H1 (cell line): ENCODE data around the gene CYLD. TPM values are rescaled to one million over a fixed set of nuclear protein-coding genes. Genes with fewer than 3 reads are reported as not detected.

Source experiments
- CTCF ChIA-PET: fragments of 300-600 bp; sonication (Branson Sonifier 250); formaldehyde crosslinking; loops from one replicate; lab custom pipeline; 2021; ENCODE audit not compliant: partially characterized antibody; lab: Charles Lee
- POLR2A ChIA-PET: fragments of 300-600 bp; sonication (Branson Sonifier 250); formaldehyde crosslinking; loops from one replicate; lab custom pipeline; 2021; ENCODE audit warnings: inconsistent platforms; ENCODE audit not compliant: partially characterized antibody; lab: Charles Lee
- DNase-seq, 2 experiments: peaks; one replicate each; pipeline versions ENCODE4 v3.0.0 to v3.0.0-alpha.2; 2010 to 2022; ENCODE audit warnings: low spot score in 2 of 2, low read depth in 1 of 2, mixed read lengths in 1 of 2
- FAIRE-seq: peaks from 2 replicates; lab custom pipeline; 2011; peaks lifted over from hg19 to GRCh38; lab: Jason Lieb, UNC
- H2AFZ ChIP-seq: 2 replicates; pipeline ENCODE4 v1.8.1; 2012; ENCODE audit warnings: low read length, inconsistent platforms
- H2AK5ac ChIP-seq: 2 replicates; pipeline ENCODE4 v1.6.1; 2013; ENCODE audit warnings: low read depth, low read length
- H2BK120ac ChIP-seq: replicated peaks from 2 replicates; pipeline ENCODE3; 2013; ENCODE audit warnings: low read depth, low read length, inconsistent platforms
- H2BK12ac ChIP-seq: 2 replicates; pipeline ENCODE4 v1.6.1; 2013; ENCODE audit warnings: low read depth, low read length
- H2BK15ac ChIP-seq: 2 replicates; pipeline ENCODE4 v1.6.1; 2013; ENCODE audit warnings: low read length
- H2BK20ac ChIP-seq: 2 replicates; pipeline ENCODE4 v1.6.1; 2013; ENCODE audit warnings: low read length
- H2BK5ac ChIP-seq: 2 replicates; pipeline ENCODE4 v1.6.1; 2013; ENCODE audit warnings: low read depth, low read length
- H3K14ac ChIP-seq: 2 replicates; pipeline ENCODE4 v1.6.1; 2013; ENCODE audit warnings: inconsistent platforms; ENCODE audit not compliant: insufficient read length
- H3K18ac ChIP-seq: 2 replicates; pipeline ENCODE4 v1.6.1; 2013; ENCODE audit warnings: low read length; ENCODE audit errors: extremely low read depth
- H3K23ac ChIP-seq: 2 replicates; pipeline ENCODE4 v1.6.1; 2013; ENCODE audit warnings: inconsistent platforms; ENCODE audit not compliant: insufficient read length
- H3K23me2 ChIP-seq: 2 replicates; pipeline ENCODE4 v1.6.1; 2013; ENCODE audit warnings: low read depth, low read length
- H3K27ac ChIP-seq: 2 replicates; pipeline ENCODE4 v1.6.1; 2011; ENCODE audit warnings: low read depth, low read length, inconsistent platforms
- H3K27me3 ChIP-seq, 4 experiments: replicated peaks in 1 of 4; 1 replicate in 1 of 4; 2 replicates in 3 of 4; pipeline versions ENCODE4 v1.6.1 to v1.8.1; 2011 to 2013; ENCODE audit warnings: low read length in 3 of 4, mild to moderate bottlenecking in 3 of 4, inconsistent platforms in 2 of 4, mixed read lengths in 2 of 4, moderate library complexity in 1 of 4; ENCODE audit not compliant: control insufficient read depth in 3 of 4, insufficient read depth in 3 of 4; ENCODE audit errors: extremely low read depth in 1 of 4
- H3K36me3 ChIP-seq, 4 experiments: 2 replicates each; pipeline versions ENCODE4 v1.6.1 to v1.8.1; 2011 to 2013; ENCODE audit warnings: mild to moderate bottlenecking in 4 of 4, low read length in 3 of 4, moderate library complexity in 2 of 4, control low read depth in 1 of 4, inconsistent platforms in 1 of 4; ENCODE audit not compliant: insufficient read depth in 4 of 4, control insufficient read depth in 2 of 4
- H3K4ac ChIP-seq: replicated peaks from 2 replicates; pipeline ENCODE3; 2013; ENCODE audit warnings: low read length, low read depth, mixed read lengths, inconsistent platforms; ENCODE audit not compliant: insufficient read length
- H3K4me1 ChIP-seq, 4 experiments: replicated peaks in 1 of 4; 1 replicate in 1 of 4; 2 replicates in 3 of 4; pipeline versions ENCODE4 v1.6.1 to v1.8.1; 2011 to 2013; ENCODE audit warnings: low read length in 3 of 4, inconsistent platforms in 2 of 4, mixed read lengths in 1 of 4; ENCODE audit not compliant: insufficient read depth in 4 of 4, control insufficient read depth in 3 of 4
- H3K4me2 ChIP-seq, 2 experiments: 2 replicates each; pipeline versions ENCODE4 v1.6.1 to v1.8.1; 2011 to 2013; ENCODE audit warnings: low read depth in 2 of 2, low read length in 2 of 2, control low read depth in 1 of 2, inconsistent platforms in 1 of 2, mild to moderate bottlenecking in 1 of 2; ENCODE audit not compliant: insufficient read depth in 1 of 2
- H3K4me3 ChIP-seq, 4 experiments: fragments of 200-600, 300-600 bp in 1 of 4; sonication (generic), shearing (Covaris generic), sonication (Bioruptor Twin) in 1 of 4; 2 replicates each; pipeline versions ENCODE4 v1.5.1 to v1.8.1; 2011 to 2016; ENCODE audit warnings: low read length in 4 of 4, low read depth in 3 of 4, control low read depth in 2 of 4, inconsistent platforms in 2 of 4, mild to moderate bottlenecking in 2 of 4, mixed read lengths in 1 of 4, moderate library complexity in 1 of 4; ENCODE audit not compliant: insufficient read depth in 2 of 4; ENCODE audit errors: extremely low read depth in 1 of 4
- H3K56ac ChIP-seq: replicated peaks from 2 replicates; pipeline ENCODE3; 2013; ENCODE audit warnings: low read depth, mild to moderate bottlenecking, mixed read lengths, low read length, inconsistent platforms; ENCODE audit not compliant: insufficient read length
- H3K79me1 ChIP-seq: 2 replicates; pipeline ENCODE4 v1.6.1; 2013; ENCODE audit warnings: low read depth, low read length, control low read depth
- H3K79me2 ChIP-seq, 2 experiments: 2 replicates each; pipeline versions ENCODE4 v1.6.1 to v1.8.1; 2012 to 2013; ENCODE audit warnings: low read length in 2 of 2, mild to moderate bottlenecking in 2 of 2, inconsistent platforms in 1 of 2; ENCODE audit not compliant: insufficient read depth in 2 of 2, control insufficient read depth in 1 of 2
- H3K9ac ChIP-seq, 4 experiments: replicated peaks in 1 of 4; 1 replicate in 1 of 4; 2 replicates in 3 of 4; pipeline versions ENCODE4 v1.6.1 to v1.8.1; 2011 to 2013; ENCODE audit warnings: low read depth in 3 of 4, low read length in 3 of 4, control low read depth in 2 of 4, mild to moderate bottlenecking in 2 of 4, moderate library complexity in 2 of 4, inconsistent platforms in 1 of 4; ENCODE audit errors: extremely low read depth in 1 of 4
- H3K9me3 ChIP-seq, 2 experiments: 2 replicates each; pipeline versions ENCODE4 v1.6.1 to v1.8.1; 2012 to 2013; ENCODE audit warnings: mild to moderate bottlenecking in 2 of 2, moderate library complexity in 2 of 2, control low read depth in 1 of 2, inconsistent platforms in 1 of 2, low read depth in 1 of 2, low read length in 1 of 2, mixed read lengths in 1 of 2; ENCODE audit not compliant: insufficient read depth in 2 of 2
- H4K20me1 ChIP-seq, 2 experiments: replicated peaks in 1 of 2; 2 replicates each; pipeline versions ENCODE3 to v1.8.1; 2011 to 2013; ENCODE audit warnings: inconsistent platforms in 2 of 2, low read length in 2 of 2, mild to moderate bottlenecking in 1 of 2; ENCODE audit not compliant: insufficient read depth in 2 of 2, control insufficient read depth in 1 of 2
- H4K5ac ChIP-seq: 2 replicates; pipeline ENCODE4 v1.6.1; 2013; ENCODE audit warnings: low read length, low read depth, mixed read lengths, inconsistent platforms; ENCODE audit not compliant: insufficient read length
- H4K8ac ChIP-seq: 2 replicates; pipeline ENCODE4 v1.8.0; 2013; ENCODE audit warnings: mild to moderate bottlenecking, moderate library complexity, low read length, inconsistent platforms; ENCODE audit not compliant: insufficient read depth; ENCODE audit errors: extremely low read depth
- H4K91ac ChIP-seq: replicated peaks from 2 replicates; pipeline ENCODE3; 2013; ENCODE audit warnings: low read length, mixed read lengths, inconsistent platforms; ENCODE audit not compliant: insufficient read length
- E2F6 ChIP-seq: IDR thresholded peaks from 2 replicates; pipeline ENCODE4 v1.6.1; 2012; ENCODE audit warnings: inconsistent platforms
- RFX5 ChIP-seq: IDR thresholded peaks from 2 replicates; pipeline ENCODE4 v1.6.1; 2011; ENCODE audit warnings: low read depth, low read length, improper control_type of control experiment, borderline replicate concordance
- SAP30 ChIP-seq: fragments of 300-600 bp; sonication (generic); IDR thresholded peaks from 2 replicates; pipeline ENCODE4 v1.7.1; 2012; ENCODE audit warnings: low read length, moderate library complexity, mild to moderate bottlenecking, inconsistent platforms; ENCODE audit not compliant: insufficient read depth, insufficient replicate concordance
- WGBS, 2 experiments: shearing (Covaris generic) in 1 of 2; methylation state at CpG; one replicate each; pipeline versions ENCODE4 v1.1.6 to v1.1.7; 2013 to 2015; ENCODE audit warnings: low lambda C conversion rate in 2 of 2, mixed read lengths in 2 of 2, inconsistent platforms in 1 of 2, low coverage in 1 of 2, missing lambda C conversion rate in 1 of 2; ENCODE audit not compliant: insufficient replicate concordance in 2 of 2, insufficient coverage in 1 of 2, insufficient read length in 1 of 2; ENCODE audit errors: extremely low coverage in 1 of 2, missing lambda C conversion rate in 1 of 2; 5-methylcytosine and 5-hydroxymethylcytosine counted together
- polyA plus RNA-seq, 7 experiments: library from polyadenylated mRNA; depleted of rRNA in 3 of 7; stranded (reverse) in 5 of 7; unstranded in 2 of 7; fragments of >200 nt in 5 of 7; fragments of 200-250 nt in 2 of 7; gene quantifications; 1 replicate in 5 of 7; 2 replicates in 1 of 7; 4 replicates in 1 of 7; pipeline versions ENCODE4 v1.2.1 to v1.2.3, GENCODE V29; 2011 to 2013; ENCODE audit warnings: missing spikeins in 2 of 7, mixed read lengths in 2 of 7
- total RNA-seq: library from RNA; stranded (reverse); fragmentation: NEBNext Ultra II Directional; extraction: Animal tissue kit (Norgen Biotek cat#: 25700); gene quantifications from 2 replicates; pipeline ENCODE4 v1.2.1, GENCODE V29; 2021

Gene CYLD
- total and polyA plus RNA-seq, 2 of the 8 experiments (the other 6 are each of a cell fraction or from before 2014, with no cell fraction given) = 3.7 to 18.8 TPM

GRCh38 chr16:50763211-50763610 lies 21.3 kb downstream of the CYLD start:
- no peak overlapping the region for H3K18ac ChIP-seq
- H2BK12ac ChIP-seq = no peak overlapping the region
- POLR2A ChIA-PET = no interaction called here
- no peak overlapping the region for H3K23ac ChIP-seq
- no peaks in the 10 kb centered on the region for H3K27me3 ChIP-seq
- H2AFZ ChIP-seq = no peak overlapping the region
- H4K91ac ChIP-seq = no peak overlapping the region
- no peaks in the 10 kb centered on the region for H3K79me1 ChIP-seq
- H4K5ac ChIP-seq = no peak overlapping the region
- H2BK5ac ChIP-seq = no peak overlapping the region
- H3K9me3 ChIP-seq = peaks cover 0 to 4% of the 10 kb centered on the region in 2 experiments; a peak in 2 of 4 replicates
- no peaks in the 10 kb centered on the region for H4K20me1 ChIP-seq
- no peak overlapping the region for H4K8ac ChIP-seq
- no peak overlapping the region for H3K4me2 ChIP-seq
- no peaks in the 10 kb centered on the region; a peak in 1 of 8 replicates for H3K36me3 ChIP-seq
- H2BK15ac ChIP-seq = no peak overlapping the region
- H3K27ac ChIP-seq = no peak overlapping the region
- H3K56ac ChIP-seq = no peak overlapping the region
- no peak overlapping the region for H3K4me3 ChIP-seq
- no peaks in the 10 kb centered on the region for H3K23me2 ChIP-seq
- H2AK5ac ChIP-seq = no peak overlapping the region
- no peak overlapping the region for H2BK120ac ChIP-seq
- no peak overlapping the region for H3K9ac ChIP-seq
- FAIRE-seq = no peak
- WGBS, 2 experiments = 94% methylated on average over 2 of the region's 2 CpGs; no CpG with 5 or more reads in 1 of the 2 experiments
- CTCF ChIA-PET = no interaction called here
- H3K4ac ChIP-seq = no peak overlapping the region
- no peak for DNase-seq
- H2BK20ac ChIP-seq = no peak overlapping the region
- no peaks in the 10 kb centered on the region for H3K4me1 ChIP-seq
- H3K79me2 ChIP-seq = no peaks in the 10 kb centered on the region
- no peak overlapping the region for H3K14ac ChIP-seq
- no peak for TF ChIP-seq RFX5
- no peak for TF ChIP-seq E2F6
- TF ChIP-seq SAP30 = no peak
